Vagina (tissue), 2 donors: ENCODE results near the gene AP5B1. TPM values are rescaled to one million over a fixed set of nuclear protein-coding genes. Genes with fewer than 3 reads are reported as not detected.
A peak's percentile ranks its signal among the peaks of the same experiment; 100 is the strongest.

ENCODE experiments used
- DNase-seq, 2 donors: peaks; one replicate each; pipeline ENCODE4 v3.0.0-alpha.2; 2017; ENCODE audit errors: extremely low spot score in 2 of 2
- H3K27ac ChIP-seq: fragments of 200-600 bp; sonication (generic); one replicate; pipeline ENCODE4 v1.5.1; 2019
- H3K27me3 ChIP-seq: fragments of 200-600 bp; sonication (generic); one replicate; pipeline ENCODE4 v1.5.1; 2019
- H3K36me3 ChIP-seq, 2 donors: fragments of 200-600 bp; sonication (generic); one replicate each; pipeline ENCODE4 v1.5.1; 2017 to 2019
- H3K4me1 ChIP-seq: fragments of 200-600 bp; sonication (generic); one replicate; pipeline ENCODE4 v1.5.1; 2019
- H3K4me3 ChIP-seq, 2 donors: fragments of 200-600 bp; sonication (generic); 1 replicate in 1 of 2; 2 replicates in 1 of 2; pipeline ENCODE4 v1.5.1; 2016 to 2019
- H3K9me3 ChIP-seq: fragments of 200-600 bp; sonication (generic); one replicate; pipeline ENCODE4 v1.5.1; 2019
- POLR2A ChIP-seq, 2 donors: fragments of 450-650 bp; IDR thresholded peaks; one replicate each; pipeline ENCODE4 v1.6.1; 2017; ENCODE audit warnings: antibody characterized with exemption in 2 of 2, mild to moderate bottlenecking in 2 of 2, moderate library complexity in 2 of 2
- POLR2AphosphoS5 ChIP-seq, 2 donors: sonication (generic); formaldehyde crosslinking; IDR thresholded peaks; one replicate each; pipeline ENCODE4 v1.9.0; 2017; ENCODE audit warnings: antibody characterized with exemption in 2 of 2, mild to moderate bottlenecking in 2 of 2, low read depth in 1 of 2; ENCODE audit not compliant: insufficient read depth in 1 of 2
- intact Hi-C: fragments of 100-400 bp; cut with DNase I; formaldehyde crosslinking; loops from one replicate; pipeline ENCODE4 v1.15.1; 2023
- total RNA-seq: library from RNA; depleted of rRNA; stranded (reverse); fragments of >200 nt; gene quantifications from one replicate; pipeline ENCODE4 v1.2.3, GENCODE V29; 2016
- TF ChIP-seq, protein P1 (sequence below), 3 experiments: fragments of 450-650 bp in 2 of 3; fragments of 200-600 bp in 1 of 3; sonication (generic) in 1 of 3; IDR thresholded peaks; one replicate each; pipeline ENCODE4 v1.5.1; 2017 to 2019; ENCODE audit warnings: antibody characterized with exemption in 3 of 3, mild to moderate bottlenecking in 2 of 3, moderate library complexity in 2 of 3

The AP5B1 gene
- total RNA-seq, 1 donor from 2014 or later, result 16.5 TPM

DNA sequence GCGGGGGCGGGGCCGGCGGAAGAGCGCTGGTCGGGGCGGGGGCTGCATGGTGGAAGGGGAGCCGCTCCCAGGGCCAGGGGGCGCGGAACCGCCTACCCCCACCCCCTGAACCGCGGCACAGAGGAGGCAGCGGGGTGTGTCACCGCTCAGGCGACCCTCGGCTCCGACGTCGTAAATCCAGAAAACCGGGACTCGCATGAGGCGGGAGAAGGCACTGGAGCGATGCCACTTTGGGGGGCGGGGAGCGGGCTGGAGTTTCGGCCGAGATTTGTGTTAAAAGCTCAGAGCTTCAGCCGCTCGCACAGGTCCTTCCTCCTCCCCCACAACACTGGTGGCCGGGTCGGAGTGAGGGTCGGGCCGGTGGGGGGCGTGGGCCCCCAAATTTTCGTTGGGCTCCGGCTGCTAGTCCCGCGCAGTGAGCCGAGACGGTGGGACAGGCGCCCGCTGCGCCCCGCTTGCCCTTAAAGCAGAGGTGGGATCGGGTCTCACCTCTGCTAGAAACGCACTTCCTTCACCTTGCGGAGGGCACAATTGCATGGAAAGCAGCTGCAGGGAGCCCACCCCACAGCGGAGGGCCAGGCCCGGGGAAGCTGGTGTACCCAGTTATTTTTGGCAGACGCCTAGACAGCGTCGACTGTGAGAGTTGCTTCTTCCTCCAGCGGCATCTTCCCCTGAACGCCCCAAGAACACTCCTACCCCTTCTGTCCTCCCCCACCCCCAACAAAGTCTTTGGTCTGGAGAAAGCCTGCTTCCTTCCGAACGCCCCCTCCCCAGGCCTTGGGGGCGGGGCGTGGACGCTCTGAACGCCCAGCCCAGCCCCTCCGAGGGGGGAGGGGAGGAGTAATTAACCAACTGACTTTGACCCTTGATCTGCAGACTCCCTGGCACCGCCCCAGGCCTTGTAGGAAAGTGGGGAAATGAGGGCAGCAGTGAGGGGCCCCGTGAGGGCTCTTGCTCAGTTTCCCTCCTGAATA is 7.2 kb upstream of the AP5B1 start:
- peaks cover 10% of the 10 kb centered on the region for H3K27me3 ChIP-seq
- H3K27ac ChIP-seq, result peak overlapping the region; percentile 33
- DNase-seq, result no peak
- H3K4me3 ChIP-seq, result peak overlapping the region; percentile 28 to 44
- intact Hi-C loops, result no loop called here
- no peak for TF ChIP-seq POLR2AphosphoS5 (IDR thresholded peaks at IDR 0.05; ENCODE audit: insufficient read depth in 1 of 2, low read depth in 1 of 2)
- TF ChIP-seq, protein P1, sequence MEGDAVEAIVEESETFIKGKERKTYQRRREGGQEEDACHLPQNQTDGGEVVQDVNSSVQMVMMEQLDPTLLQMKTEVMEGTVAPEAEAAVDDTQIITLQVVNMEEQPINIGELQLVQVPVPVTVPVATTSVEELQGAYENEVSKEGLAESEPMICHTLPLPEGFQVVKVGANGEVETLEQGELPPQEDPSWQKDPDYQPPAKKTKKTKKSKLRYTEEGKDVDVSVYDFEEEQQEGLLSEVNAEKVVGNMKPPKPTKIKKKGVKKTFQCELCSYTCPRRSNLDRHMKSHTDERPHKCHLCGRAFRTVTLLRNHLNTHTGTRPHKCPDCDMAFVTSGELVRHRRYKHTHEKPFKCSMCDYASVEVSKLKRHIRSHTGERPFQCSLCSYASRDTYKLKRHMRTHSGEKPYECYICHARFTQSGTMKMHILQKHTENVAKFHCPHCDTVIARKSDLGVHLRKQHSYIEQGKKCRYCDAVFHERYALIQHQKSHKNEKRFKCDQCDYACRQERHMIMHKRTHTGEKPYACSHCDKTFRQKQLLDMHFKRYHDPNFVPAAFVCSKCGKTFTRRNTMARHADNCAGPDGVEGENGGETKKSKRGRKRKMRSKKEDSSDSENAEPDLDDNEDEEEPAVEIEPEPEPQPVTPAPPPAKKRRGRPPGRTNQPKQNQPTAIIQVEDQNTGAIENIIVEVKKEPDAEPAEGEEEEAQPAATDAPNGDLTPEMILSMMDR (IDR thresholded peaks at IDR 0.05), result no peak
- no peak for TF ChIP-seq POLR2A (IDR thresholded peaks at IDR 0.05)
- no peaks in the 10 kb centered on the region for H3K9me3 ChIP-seq
- H3K4me1 ChIP-seq, result peaks cover 49% of the 10 kb centered on the region
- no peaks in the 10 kb centered on the region for H3K36me3 ChIP-seq

DNA sequence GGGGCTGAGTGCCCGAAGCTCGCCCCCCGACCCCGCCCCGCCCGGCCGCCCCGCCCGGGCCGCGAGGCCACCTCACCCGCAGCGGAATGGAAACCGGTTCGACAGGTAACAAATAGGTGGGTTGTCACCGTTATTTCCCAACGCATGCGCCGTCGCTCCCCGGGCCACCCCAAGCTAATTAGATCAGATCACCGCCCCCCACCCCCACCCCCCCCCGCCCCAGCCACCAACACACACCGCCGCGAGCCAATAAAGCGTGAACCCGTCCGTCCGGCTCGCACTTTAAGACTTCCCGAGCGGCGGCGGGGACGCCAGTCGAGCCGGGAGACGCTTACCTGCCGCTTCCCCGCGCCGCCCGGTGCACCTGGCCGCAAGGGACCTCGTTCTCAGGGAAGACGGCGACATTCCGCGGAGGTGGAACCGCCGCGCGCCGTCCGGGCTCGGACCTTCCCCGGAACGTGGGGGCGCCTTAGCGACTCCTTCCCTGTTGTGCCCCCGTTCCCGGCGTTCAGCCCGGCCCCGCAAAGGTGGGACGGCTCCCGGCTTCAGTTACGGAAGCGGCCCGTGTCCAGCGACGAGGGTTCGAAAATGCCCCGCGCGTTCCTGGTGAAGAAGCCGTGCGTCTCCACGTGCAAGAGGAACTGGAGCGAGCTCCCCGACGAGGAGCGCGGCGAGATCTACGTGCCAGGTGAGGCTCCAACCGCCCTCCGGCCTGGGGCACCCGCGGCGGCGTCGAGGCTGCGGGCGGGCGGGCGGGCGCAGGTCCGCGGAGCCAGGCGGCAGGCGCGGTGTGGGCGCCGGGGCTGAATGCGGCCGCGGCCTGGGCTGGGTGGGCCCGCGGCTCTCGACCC is 6.2 kb upstream of the AP5B1 start, which contains the start of gene OVOL1:
Gene OVOL1 (plus strand): TSS at position 278 of the 851 bp plus-strand sequence. CDS start 311 bp downstream, at position 589.
- Histone ChIP-seq H3K9me3 (no peaks in the 10 kb centered on the region), H3K27me3 (peaks cover 10% of the 10 kb centered on the region), H3K4me1 (peaks cover 43% of the 10 kb centered on the region), H3K36me3 (no peaks in the 10 kb centered on the region), H3K4me3 (peak within 1 kb of the TSS; percentile 28 to 44), H3K27ac (peak within 1 kb of the TSS; percentile 33)
- intact Hi-C loops, result no loop called here
- TF ChIP-seq POLR2A (IDR thresholded peaks at IDR 0.05), result no peak
- TF ChIP-seq, protein P1 (IDR thresholded peaks at IDR 0.05), result no peak
- no peak for TF ChIP-seq POLR2AphosphoS5 (IDR thresholded peaks at IDR 0.05; ENCODE audit: insufficient read depth in 1 of 2, low read depth in 1 of 2)
- no peak for DNase-seq

- DNase-seq, result no peak
- Histone ChIP-seq H3K27me3 (peaks cover 10% of the 10 kb centered on the region), H3K4me3 (peak overlapping the region; percentile 28 to 44), H3K36me3 (no peaks in the 10 kb centered on the region), H3K9me3 (no peaks in the 10 kb centered on the region), H3K27ac (no peak overlapping the region), H3K4me1 (peaks cover 45% of the 10 kb centered on the region)
- intact Hi-C loops, result no loop called here
- no peak for TF ChIP-seq POLR2A (IDR thresholded peaks at IDR 0.05)
- TF ChIP-seq, protein P1 (IDR thresholded peaks at IDR 0.05), result no peak
- no peak for TF ChIP-seq POLR2AphosphoS5 (IDR thresholded peaks at IDR 0.05; ENCODE audit: insufficient read depth in 1 of 2, low read depth in 1 of 2)
Measured at GRCh38 chr11:65786008-65786785, 5.4 kb upstream of the AP5B1 start.

DNA sequence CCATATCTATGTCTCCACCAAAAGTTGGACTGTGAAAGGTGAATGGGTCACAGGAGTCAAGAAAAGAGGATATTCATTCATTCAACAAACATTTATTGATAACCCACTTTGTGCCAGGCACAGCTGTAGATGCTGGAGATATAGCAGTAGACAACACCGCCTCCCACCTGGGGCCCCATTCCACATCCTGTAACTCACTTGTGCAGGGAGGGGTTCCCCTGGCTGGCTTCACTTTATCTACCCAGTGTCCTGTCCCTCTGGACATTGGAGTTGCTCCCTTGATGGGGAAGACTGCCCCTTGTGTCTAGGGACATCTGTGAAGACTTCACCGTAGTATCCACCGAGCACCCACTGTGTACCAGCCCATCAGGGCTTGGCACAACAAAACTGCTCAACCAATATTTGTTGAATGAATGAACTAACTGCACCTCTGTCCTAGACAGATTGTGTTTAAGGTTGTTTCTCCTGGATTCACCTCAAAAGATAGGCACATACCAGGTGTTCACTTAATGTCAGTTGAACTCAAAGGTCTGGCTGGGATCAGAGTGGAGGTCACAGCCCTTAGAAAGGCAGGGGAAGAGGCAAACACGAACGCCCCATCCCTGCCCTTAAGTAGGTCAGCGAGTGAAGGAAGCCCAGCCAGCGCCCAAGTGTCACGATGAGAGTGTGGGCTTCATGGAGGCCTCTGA is 4.7 kb upstream of the AP5B1 start:
- Histone ChIP-seq H3K4me1 (peaks cover 38% of the 10 kb centered on the region), H3K36me3 (no peaks in the 10 kb centered on the region), H3K9me3 (no peaks in the 10 kb centered on the region), H3K4me3 (no peak overlapping the region), H3K27ac (no peak overlapping the region), H3K27me3 (peaks cover 10% of the 10 kb centered on the region)
- no peak for DNase-seq
- TF ChIP-seq POLR2AphosphoS5 (IDR thresholded peaks at IDR 0.05; ENCODE audit: insufficient read depth in 1 of 2, low read depth in 1 of 2) (no peak), POLR2A (IDR thresholded peaks at IDR 0.05) (no peak)
- TF ChIP-seq, protein P1 (IDR thresholded peaks at IDR 0.05), result no peak
- intact Hi-C loops, result no loop called here
